OCI-LY3 (cell line): ENCODE data around the gene NOP14.

Source experiments
- CTCF ChIP-seq: fragments of 200-600, 300-600 bp; sonication (generic); IDR thresholded peaks from 2 replicates; pipeline ENCODE4 v1.5.1; 2014; ENCODE audit warnings: antibody characterized with exemption, low read length, low read depth
- EZH2phosphoT487 ChIP-seq: fragments of 200-600 bp; shearing (Covaris generic); IDR thresholded peaks from 2 replicates; pipeline ENCODE4 v1.6.1; 2018; ENCODE audit warnings: antibody characterized with exemption, mixed run types, low read depth

DNA sequence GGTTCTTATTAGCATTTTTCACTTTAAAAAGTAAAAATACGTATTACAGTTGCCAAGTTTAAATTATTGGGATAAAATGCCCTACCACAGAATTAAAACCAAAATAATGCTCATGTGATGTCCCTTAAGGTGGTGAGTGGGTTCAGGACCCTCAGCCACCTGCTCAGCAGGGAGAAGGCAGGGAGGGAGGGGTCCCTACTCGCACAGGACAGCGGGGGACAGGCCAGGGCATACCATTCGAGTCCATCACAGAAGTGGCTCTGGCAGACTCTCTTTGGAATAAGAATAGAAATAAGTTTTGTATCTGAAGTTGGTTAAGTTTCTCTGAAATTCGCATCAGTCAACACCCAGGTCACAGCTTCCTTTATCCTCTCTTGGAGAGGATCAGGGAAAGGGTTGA lies 37.7 kb downstream of the NOP14 start:
- TF ChIP-seq CTCF: no peak
- TF ChIP-seq EZH2phosphoT487: no peak
